Breast epithelium (tissue), 3 donors: ENCODE data around the gene USP15.

Source experiments
- POLR2A ChIP-seq: fragments of 450-650 bp; IDR thresholded peaks from one replicate; pipeline ENCODE4 v1.6.1; 2016; ENCODE audit warnings: antibody characterized with exemption, mild to moderate bottlenecking, moderate library complexity
- TF ChIP-seq, protein P1 (sequence below), 3 donors: fragments of 450-650 bp; IDR thresholded peaks; one replicate each; pipeline ENCODE4 v1.5.1; 2016 to 2017; ENCODE audit warnings: antibody characterized with exemption in 3 of 3, mild to moderate bottlenecking in 3 of 3, moderate library complexity in 3 of 3

DNA sequence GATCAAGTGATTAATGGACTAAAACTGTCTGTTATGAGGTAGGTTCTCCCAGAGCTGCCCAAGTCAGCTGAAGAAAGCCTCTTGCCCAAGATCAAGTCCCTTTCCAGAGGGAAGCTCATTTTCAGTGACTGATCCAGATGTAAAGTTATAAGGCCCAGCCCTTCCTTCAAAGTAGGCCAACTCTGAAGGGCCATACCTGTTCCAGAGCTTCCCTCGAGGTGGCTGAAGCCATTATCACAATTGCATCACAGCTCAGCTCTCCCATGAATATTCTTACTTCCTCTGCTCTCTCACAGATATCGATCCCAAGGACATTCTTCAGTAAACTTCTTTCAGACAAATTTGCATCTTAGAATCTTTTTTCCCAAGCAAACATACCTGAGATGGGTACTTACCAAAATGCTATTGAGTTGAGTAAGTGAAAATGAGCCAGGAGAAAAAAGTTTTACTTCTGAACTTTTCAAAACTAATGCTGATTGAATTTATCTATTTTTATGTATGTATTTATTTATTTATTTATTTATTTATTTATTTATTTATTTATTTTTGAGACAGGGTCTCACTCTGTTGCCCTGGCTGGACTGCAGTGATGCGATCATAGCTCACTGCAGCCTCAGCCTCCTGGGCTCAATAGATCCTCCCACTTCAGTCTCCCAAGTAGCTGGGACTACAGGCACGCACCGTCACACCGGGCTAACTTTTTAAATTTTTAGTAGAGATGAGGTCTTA, 42.6 kb upstream of the USP15 start:
- TF ChIP-seq, protein P1, sequence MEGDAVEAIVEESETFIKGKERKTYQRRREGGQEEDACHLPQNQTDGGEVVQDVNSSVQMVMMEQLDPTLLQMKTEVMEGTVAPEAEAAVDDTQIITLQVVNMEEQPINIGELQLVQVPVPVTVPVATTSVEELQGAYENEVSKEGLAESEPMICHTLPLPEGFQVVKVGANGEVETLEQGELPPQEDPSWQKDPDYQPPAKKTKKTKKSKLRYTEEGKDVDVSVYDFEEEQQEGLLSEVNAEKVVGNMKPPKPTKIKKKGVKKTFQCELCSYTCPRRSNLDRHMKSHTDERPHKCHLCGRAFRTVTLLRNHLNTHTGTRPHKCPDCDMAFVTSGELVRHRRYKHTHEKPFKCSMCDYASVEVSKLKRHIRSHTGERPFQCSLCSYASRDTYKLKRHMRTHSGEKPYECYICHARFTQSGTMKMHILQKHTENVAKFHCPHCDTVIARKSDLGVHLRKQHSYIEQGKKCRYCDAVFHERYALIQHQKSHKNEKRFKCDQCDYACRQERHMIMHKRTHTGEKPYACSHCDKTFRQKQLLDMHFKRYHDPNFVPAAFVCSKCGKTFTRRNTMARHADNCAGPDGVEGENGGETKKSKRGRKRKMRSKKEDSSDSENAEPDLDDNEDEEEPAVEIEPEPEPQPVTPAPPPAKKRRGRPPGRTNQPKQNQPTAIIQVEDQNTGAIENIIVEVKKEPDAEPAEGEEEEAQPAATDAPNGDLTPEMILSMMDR (IDR thresholded peaks at IDR 0.05) = no peak
- no peak for TF ChIP-seq POLR2A
